ENCODE results near the gene PSMD13. TPM values are rescaled to one million over a fixed set of nuclear protein-coding genes. Genes with fewer than 3 reads are reported as not detected.

PSMD13 gene
- polyA plus RNA-seq, 1 donor (not counting 4 experiments of a cell fraction or from before 2014, with no cell fraction given), result 184 TPM

DNA sequence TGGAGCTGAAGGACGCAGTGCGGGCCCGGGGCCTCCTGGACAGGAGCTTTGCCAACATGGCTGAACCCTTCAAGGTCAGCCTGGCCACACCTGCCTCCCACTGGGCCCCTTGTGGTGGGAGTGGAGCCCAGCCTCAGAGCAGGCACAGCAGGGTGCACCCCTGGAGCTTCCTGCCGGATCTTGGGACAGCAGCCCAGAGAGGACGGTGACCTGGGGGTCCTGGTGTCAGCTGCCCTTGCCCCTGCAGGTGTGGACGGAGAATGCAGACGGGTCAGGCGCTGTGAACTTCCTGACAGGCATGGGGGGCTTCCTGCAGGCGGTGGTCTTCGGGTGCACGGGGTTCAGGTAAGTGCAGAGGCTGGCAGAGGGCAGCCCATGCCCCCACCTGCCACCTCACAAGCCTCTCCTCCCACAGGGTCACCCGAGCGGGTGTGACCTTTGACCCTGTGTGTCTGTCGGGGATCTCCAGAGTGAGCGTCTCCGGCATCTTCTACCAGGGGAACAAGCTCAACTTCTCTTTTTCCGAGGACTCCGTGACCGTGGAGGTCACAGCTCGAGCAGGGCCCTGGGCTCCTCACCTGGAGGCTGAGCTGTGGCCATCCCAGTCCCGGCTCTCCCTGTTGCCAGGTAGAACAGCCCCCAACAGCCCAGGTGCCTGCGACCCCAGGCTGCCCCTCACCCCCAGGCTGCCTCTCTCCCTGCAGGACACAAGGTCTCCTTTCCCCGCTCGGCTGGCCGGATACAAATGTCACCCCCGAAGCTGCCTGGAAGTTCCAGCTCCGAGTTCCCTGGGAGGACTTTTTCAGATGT lies 57.3 kb downstream of the PSMD13 start:
- dilution Hi-C loops (cut with MboI; ENCODE audit: extremely low pct_ligation_motif_present, low sequenced_read_pairs), result no loop called here
- H3K27ac ChIP-seq (ENCODE audit: control insufficient read depth, insufficient read depth, low read length), result no peak overlapping the region
- H3K79me2 ChIP-seq (ENCODE audit: control insufficient read depth, insufficient read depth, low read length), result no peaks in the 10 kb centered on the region

DNA sequence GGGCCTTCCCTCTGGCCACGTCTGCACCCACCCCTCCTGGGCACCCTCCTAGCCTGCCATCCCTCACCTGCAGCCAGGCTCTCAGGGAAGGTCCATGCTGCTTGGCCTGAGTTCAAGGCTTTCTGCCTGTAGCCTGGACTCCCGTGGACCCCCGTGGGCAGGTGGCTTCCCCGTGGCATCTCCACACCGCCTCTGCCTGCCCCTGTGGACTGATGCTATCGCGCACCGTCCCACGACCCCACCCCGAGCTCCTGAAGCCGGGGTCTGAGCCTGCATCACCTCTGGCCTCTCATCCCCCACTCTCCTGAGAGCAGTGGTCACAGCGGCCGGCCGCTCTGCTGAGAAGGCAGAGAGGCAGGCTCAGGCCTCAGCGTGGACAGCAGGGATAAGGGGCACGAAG lies 58.0 kb downstream of the PSMD13 start:
- Histone ChIP-seq H3K4me2 (ENCODE audit: control insufficient read depth, extremely low read depth, insufficient read depth, low read depth, low read length) (no peak overlapping the region), H3K9me1 (ENCODE audit: control insufficient read depth, extremely low read depth, insufficient read depth, low read length) (no peaks in the 10 kb centered on the region), H3K36me3 (ENCODE audit: control insufficient read depth in 2 of 2, extremely low read depth in 1 of 2, insufficient read depth in 2 of 2, low read length in 2 of 2) (no peaks in the 10 kb centered on the region), H2AFZ (ENCODE audit: control insufficient read depth, low read length) (no peak overlapping the region), H3K27me3 (ENCODE audit: control insufficient read depth, extremely low read depth, insufficient read depth, low read length) (peaks cover 12% of the 10 kb centered on the region), H3K4me1 (ENCODE audit: control insufficient read depth, extremely low read depth, insufficient read depth, low read length) (no peaks in the 10 kb centered on the region), H3K9me3 (ENCODE audit: control insufficient read depth, low read depth, low read length) (no peaks in the 10 kb centered on the region), H4K20me1 (ENCODE audit: control insufficient read depth, extremely low read depth, insufficient read depth, low read length) (no peaks in the 10 kb centered on the region), H3K4me3 (ENCODE audit: control insufficient read depth in 2 of 3, extremely low read depth in 1 of 3, insufficient read depth in 2 of 3, low read depth in 1 of 3, low read length in 3 of 3) (no peak overlapping the region), H3K27ac (ENCODE audit: control insufficient read depth, insufficient read depth, low read length) (no peak overlapping the region), H3K9ac (ENCODE audit: control insufficient read depth, extremely low read depth, insufficient read depth, low read length) (no peak overlapping the region), H3K79me2 (ENCODE audit: control insufficient read depth, insufficient read depth, low read length) (no peaks in the 10 kb centered on the region)
- dilution Hi-C loops (cut with MboI; ENCODE audit: extremely low pct_ligation_motif_present, low sequenced_read_pairs), result no loop called here
- FAIRE-seq (no peak), DNase-seq (ENCODE audit: low read depth, low spot score) (no peak)
- TF ChIP-seq EZH2 (IDR thresholded peaks at IDR 0.05; ENCODE audit: low read length), result no peak
- TF ChIP-seq, protein P1, sequence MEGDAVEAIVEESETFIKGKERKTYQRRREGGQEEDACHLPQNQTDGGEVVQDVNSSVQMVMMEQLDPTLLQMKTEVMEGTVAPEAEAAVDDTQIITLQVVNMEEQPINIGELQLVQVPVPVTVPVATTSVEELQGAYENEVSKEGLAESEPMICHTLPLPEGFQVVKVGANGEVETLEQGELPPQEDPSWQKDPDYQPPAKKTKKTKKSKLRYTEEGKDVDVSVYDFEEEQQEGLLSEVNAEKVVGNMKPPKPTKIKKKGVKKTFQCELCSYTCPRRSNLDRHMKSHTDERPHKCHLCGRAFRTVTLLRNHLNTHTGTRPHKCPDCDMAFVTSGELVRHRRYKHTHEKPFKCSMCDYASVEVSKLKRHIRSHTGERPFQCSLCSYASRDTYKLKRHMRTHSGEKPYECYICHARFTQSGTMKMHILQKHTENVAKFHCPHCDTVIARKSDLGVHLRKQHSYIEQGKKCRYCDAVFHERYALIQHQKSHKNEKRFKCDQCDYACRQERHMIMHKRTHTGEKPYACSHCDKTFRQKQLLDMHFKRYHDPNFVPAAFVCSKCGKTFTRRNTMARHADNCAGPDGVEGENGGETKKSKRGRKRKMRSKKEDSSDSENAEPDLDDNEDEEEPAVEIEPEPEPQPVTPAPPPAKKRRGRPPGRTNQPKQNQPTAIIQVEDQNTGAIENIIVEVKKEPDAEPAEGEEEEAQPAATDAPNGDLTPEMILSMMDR (optimal IDR thresholded peaks at IDR 0.05 in 1 of 3, IDR thresholded peaks at IDR 0.05 in 1 of 3, conservative IDR thresholded peaks at IDR 0.05 in 1 of 3; ENCODE audit: extremely low read depth in 1 of 3, insufficient read depth in 2 of 3, low read length in 3 of 3), result no peak

More for the DNA sequence above, 57.3 kb downstream of the PSMD13 start:
- peaks cover 11% of the 10 kb centered on the region for H3K27me3 ChIP-seq (ENCODE audit: control insufficient read depth, extremely low read depth, insufficient read depth, low read length)
- no peaks in the 10 kb centered on the region for H3K9me1 ChIP-seq (ENCODE audit: control insufficient read depth, extremely low read depth, insufficient read depth, low read length)
- H3K36me3 ChIP-seq (ENCODE audit: control insufficient read depth in 2 of 2, extremely low read depth in 1 of 2, insufficient read depth in 2 of 2, low read length in 2 of 2), result no peaks in the 10 kb centered on the region
- no peak overlapping the region for H3K4me2 ChIP-seq (ENCODE audit: control insufficient read depth, extremely low read depth, insufficient read depth, low read depth, low read length)
- H3K9me3 ChIP-seq (ENCODE audit: control insufficient read depth, low read depth, low read length), result no peaks in the 10 kb centered on the region
- no peak overlapping the region for H3K9ac ChIP-seq (ENCODE audit: control insufficient read depth, extremely low read depth, insufficient read depth, low read length)
- no peaks in the 10 kb centered on the region for H4K20me1 ChIP-seq (ENCODE audit: control insufficient read depth, extremely low read depth, insufficient read depth, low read length)
- H3K4me1 ChIP-seq (ENCODE audit: control insufficient read depth, extremely low read depth, insufficient read depth, low read length), result no peaks in the 10 kb centered on the region
- DNase-seq (ENCODE audit: low read depth, low spot score) (no peak), FAIRE-seq (no peak)
- no peak overlapping the region for H2AFZ ChIP-seq (ENCODE audit: control insufficient read depth, low read length)
- no peak overlapping the region for H3K4me3 ChIP-seq (ENCODE audit: control insufficient read depth in 2 of 3, extremely low read depth in 1 of 3, insufficient read depth in 2 of 3, low read depth in 1 of 3, low read length in 3 of 3)
- no peak for TF ChIP-seq EZH2 (IDR thresholded peaks at IDR 0.05; ENCODE audit: low read length)
- TF ChIP-seq, protein P1 (optimal IDR thresholded peaks at IDR 0.05 in 1 of 3, IDR thresholded peaks at IDR 0.05 in 1 of 3, conservative IDR thresholded peaks at IDR 0.05 in 1 of 3; ENCODE audit: extremely low read depth in 1 of 3, insufficient read depth in 2 of 3, low read length in 3 of 3), result no peak

All from keratinocyte (primary cell).